ENCODE results near the gene LPCAT1.
"Not testable (repeated sequence)": the region's sequence is repeated elsewhere in the genome, so short reads cannot be mapped to it uniquely, and the experiment has no call there.

The LPCAT1 gene

DNA sequence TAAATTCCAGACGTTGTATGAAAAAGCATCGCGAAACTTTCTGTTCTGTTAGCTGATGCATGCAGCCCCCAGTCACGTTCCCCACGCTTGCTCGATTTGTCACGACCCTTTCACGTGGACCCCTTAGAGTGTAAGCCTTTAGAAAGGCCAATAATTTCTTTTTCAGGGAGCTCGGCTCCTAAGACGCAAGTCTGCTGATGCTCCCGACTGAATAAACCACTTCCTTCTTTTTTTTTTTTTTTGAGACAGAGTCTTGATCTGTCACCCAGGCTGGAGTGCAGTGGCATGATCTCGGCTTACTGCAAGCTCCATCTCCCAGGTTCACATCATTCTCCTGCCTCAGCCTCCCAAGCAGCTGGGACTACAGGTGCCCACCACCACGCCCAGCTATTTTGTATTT is 36.7 kb upstream of the LPCAT1 start:
- DNase-seq; H3K27me3 Mint-ChIP-seq; H3K4me1 Mint-ChIP-seq; H3K36me3 Mint-ChIP-seq (ENCODE audit: low read depth); H3K9me3 Mint-ChIP-seq; H3K27ac Mint-ChIP-seq; ATAC-seq; H3K4me3 Mint-ChIP-seq: not testable (repeated sequence)

DNA sequence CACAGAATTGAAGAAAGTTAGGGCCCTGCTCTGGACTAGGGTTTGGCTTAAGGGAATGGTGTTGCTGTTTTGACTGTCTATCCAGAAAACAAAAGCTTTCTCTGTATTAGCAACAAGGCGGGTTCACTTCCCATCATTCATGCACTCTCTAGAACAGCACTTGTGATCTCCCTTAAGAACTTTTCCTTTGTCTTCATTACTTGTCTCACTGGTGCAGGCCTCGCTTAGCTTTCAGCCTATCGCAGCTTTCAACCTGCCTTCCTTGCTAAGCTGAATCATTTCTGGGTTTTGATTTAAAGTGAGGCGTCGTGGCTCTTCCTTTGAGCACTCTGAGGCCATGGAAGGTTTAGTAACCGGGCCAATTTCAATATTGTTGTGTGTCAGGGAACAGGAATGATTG is 35.2 kb upstream of the LPCAT1 start:
- Mint-ChIP-seq H3K4me1 (no peaks in the 10 kb centered on the region), H3K4me3 (no peak overlapping the region), H3K27ac (no peak overlapping the region), H3K36me3 (ENCODE audit: low read depth) (no peaks in the 10 kb centered on the region), H3K27me3 (peaks cover 3% of the 10 kb centered on the region), H3K9me3 (no peaks in the 10 kb centered on the region)
- no peak for ATAC-seq
- DNase-seq, result no peak

GRCh38 chr5:1557114-1557873 is 33.5 kb upstream of the LPCAT1 start:
- ATAC-seq (no peak), DNase-seq (no peak)
- H3K4me1 Mint-ChIP-seq, result no peaks in the 10 kb centered on the region
- H3K36me3 Mint-ChIP-seq (ENCODE audit: low read depth), result no peaks in the 10 kb centered on the region
- no peak overlapping the region for H3K27ac Mint-ChIP-seq
- peaks cover 3% of the 10 kb centered on the region for H3K27me3 Mint-ChIP-seq
- H3K9me3 Mint-ChIP-seq, result no peaks in the 10 kb centered on the region
- H3K4me3 Mint-ChIP-seq, result no peak overlapping the region

DNA sequence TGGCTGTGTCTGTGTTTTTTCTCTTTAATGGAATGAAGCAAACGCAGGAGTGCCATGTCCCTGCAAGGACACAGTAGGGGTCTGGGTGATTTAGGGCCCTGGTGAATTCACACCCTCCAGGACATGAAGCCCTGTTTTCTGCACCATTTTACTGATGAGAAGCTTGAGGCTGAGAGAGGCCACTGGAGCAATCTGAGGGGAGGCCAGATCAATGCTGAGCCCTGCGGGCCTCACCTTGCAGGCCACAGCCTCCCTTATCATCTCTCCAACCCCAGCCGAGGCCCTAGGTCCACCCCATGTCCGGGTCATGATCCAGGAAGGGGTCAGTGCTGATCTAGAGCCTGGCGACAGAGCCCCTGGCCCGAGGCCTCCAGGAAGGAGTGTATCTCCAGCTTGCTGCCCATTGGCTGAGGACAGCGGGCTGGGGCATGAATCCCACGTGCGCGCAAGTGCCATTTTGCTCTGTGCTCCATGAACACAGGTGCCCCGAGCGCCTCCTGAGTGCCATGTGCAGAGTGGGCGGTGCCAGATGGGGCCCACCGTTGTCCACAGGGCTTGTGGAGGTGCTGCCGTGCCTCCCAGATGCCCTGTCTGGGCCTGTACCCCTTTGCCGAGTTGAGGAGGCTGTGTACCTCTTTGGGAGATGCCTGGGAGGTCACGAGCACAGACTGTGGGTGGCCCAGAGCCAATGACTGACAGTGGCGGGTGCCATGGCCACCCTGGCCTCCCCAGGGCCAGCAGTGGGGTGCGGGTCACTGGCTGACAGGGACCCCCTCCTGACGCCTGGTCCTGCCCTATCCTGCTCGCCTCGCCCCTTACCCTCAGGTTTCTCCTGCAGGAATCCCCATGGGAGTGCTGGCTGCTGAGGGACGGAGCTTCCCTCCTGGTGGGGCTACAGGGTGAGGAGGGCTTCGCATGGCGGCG is 32.3 kb upstream of the LPCAT1 start:
- peaks cover 3% of the 10 kb centered on the region for H3K27me3 Mint-ChIP-seq
- DNase-seq (no peak), ATAC-seq (no peak)
- no peaks in the 10 kb centered on the region for H3K36me3 Mint-ChIP-seq (ENCODE audit: low read depth)
- H3K4me1 Mint-ChIP-seq, result no peaks in the 10 kb centered on the region
- no peak overlapping the region for H3K4me3 Mint-ChIP-seq
- no peak overlapping the region for H3K27ac Mint-ChIP-seq
- no peaks in the 10 kb centered on the region for H3K9me3 Mint-ChIP-seq

GRCh38 chr5:1555011-1555807 is 31.4 kb upstream of the LPCAT1 start:
- no peak for ATAC-seq
- no peaks in the 10 kb centered on the region for H3K36me3 Mint-ChIP-seq (ENCODE audit: low read depth)
- DNase-seq, result no peak
- no peak overlapping the region for H3K27ac Mint-ChIP-seq
- peaks cover 3% of the 10 kb centered on the region for H3K27me3 Mint-ChIP-seq
- H3K4me1 Mint-ChIP-seq, result no peaks in the 10 kb centered on the region
- no peaks in the 10 kb centered on the region for H3K9me3 Mint-ChIP-seq
- H3K4me3 Mint-ChIP-seq, result no peak overlapping the region

GRCh38 chr5:1554410-1554967 is 30.7 kb upstream of the LPCAT1 start:
- H3K27me3 Mint-ChIP-seq, result peaks cover 2% of the 10 kb centered on the region
- H3K4me3 Mint-ChIP-seq, result no peak overlapping the region
- ATAC-seq (no peak), DNase-seq (no peak)
- H3K4me1 Mint-ChIP-seq, result no peaks in the 10 kb centered on the region
- no peaks in the 10 kb centered on the region for H3K9me3 Mint-ChIP-seq
- H3K27ac Mint-ChIP-seq, result no peak overlapping the region
- no peaks in the 10 kb centered on the region for H3K36me3 Mint-ChIP-seq (ENCODE audit: low read depth)

DNA sequence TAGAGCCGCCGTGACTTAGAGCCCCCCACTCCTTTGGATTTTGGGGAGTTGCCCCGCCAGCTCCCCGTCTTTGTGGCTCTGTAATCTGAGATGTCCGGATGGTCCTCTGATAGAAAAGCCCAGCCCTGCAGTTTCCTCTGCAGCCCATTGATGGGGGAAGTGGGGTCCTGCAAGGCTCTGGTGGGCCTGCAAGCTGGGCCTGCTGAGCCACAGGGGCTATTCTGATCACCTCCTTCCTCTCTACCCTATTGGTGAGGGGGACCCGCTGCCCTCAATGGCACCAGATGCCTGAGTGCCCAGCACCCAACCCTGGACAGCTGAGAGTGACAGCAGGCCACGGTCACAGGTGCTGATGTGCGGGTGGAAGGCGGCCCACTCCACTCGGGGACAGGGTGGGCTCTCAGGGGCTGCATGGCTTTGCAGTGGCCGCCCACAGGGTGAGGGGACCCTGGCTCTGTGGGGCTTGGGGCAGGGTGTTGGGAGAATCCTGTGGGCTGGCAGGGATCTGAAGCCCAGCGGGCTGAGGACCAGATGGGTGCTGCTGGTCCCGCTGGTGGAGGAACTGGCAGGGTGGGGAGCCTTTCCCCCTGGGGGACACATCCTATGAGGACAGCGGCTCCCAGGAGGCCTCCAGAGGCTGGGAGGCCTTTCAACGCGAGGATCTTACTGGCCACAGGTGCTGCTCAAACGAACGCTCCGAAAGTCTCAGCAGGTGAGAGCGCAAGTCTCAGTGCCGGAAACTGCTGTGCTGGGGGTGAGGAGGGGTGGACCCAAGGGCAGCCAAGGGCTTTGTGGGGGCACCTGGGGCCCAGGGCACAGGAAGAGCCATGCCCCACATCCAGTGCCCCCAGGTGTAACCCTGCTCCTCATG is 30.0 kb upstream of the LPCAT1 start:
- peaks cover 2% of the 10 kb centered on the region for H3K27me3 Mint-ChIP-seq
- H3K27ac Mint-ChIP-seq, result no peak overlapping the region
- no peak for ATAC-seq
- DNase-seq, result no peak
- H3K4me1 Mint-ChIP-seq, result no peaks in the 10 kb centered on the region
- no peak overlapping the region for H3K4me3 Mint-ChIP-seq
- no peaks in the 10 kb centered on the region for H3K9me3 Mint-ChIP-seq
- H3K36me3 Mint-ChIP-seq (ENCODE audit: low read depth), result no peaks in the 10 kb centered on the region

- DNase-seq (no peak), ATAC-seq (no peak)
- Mint-ChIP-seq H3K9me3 (no peaks in the 10 kb centered on the region), H3K4me3 (no peak overlapping the region), H3K27me3 (peaks cover 5% of the 10 kb centered on the region), H3K27ac (no peak overlapping the region), H3K36me3 (ENCODE audit: low read depth) (no peaks in the 10 kb centered on the region), H3K4me1 (no peaks in the 10 kb centered on the region)
Measured at GRCh38 chr5:1552521-1553255, 28.9 kb upstream of the LPCAT1 start.

- Mint-ChIP-seq H3K27ac (no peak overlapping the region), H3K27me3 (peaks cover 5% of the 10 kb centered on the region), H3K4me1 (no peaks in the 10 kb centered on the region), H3K36me3 (ENCODE audit: low read depth) (no peaks in the 10 kb centered on the region), H3K4me3 (no peak overlapping the region), H3K9me3 (no peaks in the 10 kb centered on the region)
- DNase-seq (no peak), ATAC-seq (no peak)
Measured at GRCh38 chr5:1551426-1552301, 27.9 kb upstream of the LPCAT1 start.

DNA sequence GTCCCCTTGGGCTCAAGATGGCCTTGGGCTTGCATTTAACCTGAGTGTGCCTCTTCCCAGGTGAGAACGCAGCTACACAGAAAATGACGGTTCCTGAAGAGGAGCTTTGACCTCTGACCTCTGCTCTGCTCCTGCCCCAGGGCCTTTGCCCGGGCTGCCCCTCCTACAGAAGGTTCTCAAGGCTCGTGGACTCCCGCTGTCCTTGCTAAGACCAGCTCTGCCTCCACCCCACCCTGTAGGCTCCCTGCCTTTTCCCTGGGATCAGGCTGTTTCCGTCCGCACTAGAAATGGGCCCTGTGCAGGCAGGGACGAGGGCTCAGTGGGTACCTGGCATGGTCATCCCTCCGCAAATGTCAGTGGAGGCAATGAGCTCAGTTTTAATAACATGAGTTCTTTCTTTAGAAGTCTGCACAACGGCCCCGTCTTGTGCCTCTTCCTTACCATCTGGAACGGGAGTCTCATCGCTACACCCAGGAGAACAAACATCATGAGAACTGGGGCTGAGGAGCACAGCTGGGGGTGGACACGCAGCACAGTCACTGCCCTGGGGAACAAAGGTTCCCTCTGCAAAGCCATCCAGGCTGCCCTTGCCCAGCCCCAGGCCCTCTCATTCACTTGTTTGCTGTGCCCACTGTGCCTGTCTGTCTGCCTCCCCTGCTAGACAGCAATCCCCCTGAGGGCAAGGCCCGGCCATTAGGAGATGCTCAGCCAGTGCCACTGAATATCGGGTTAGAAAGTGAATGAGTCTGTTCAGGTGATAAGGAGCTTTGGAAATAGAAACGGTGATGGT is 26.7 kb upstream of the LPCAT1 start:
- ATAC-seq (no peak), DNase-seq (no peak)
- H3K27ac Mint-ChIP-seq, result no peak overlapping the region
- peaks cover 5% of the 10 kb centered on the region for H3K27me3 Mint-ChIP-seq
- no peaks in the 10 kb centered on the region for H3K9me3 Mint-ChIP-seq
- H3K4me1 Mint-ChIP-seq, result no peaks in the 10 kb centered on the region
- no peaks in the 10 kb centered on the region for H3K36me3 Mint-ChIP-seq (ENCODE audit: low read depth)
- H3K4me3 Mint-ChIP-seq, result no peak overlapping the region

GRCh38 chr5:1549475-1550030 is 25.8 kb upstream of the LPCAT1 start:
- no peak overlapping the region for H3K27ac Mint-ChIP-seq

More at GRCh38 chr5:1549475-1550030, 25.8 kb upstream of the LPCAT1 start:
- no peak overlapping the region for H3K4me3 Mint-ChIP-seq
- H3K36me3 Mint-ChIP-seq (ENCODE audit: low read depth), result no peaks in the 10 kb centered on the region
- H3K27me3 Mint-ChIP-seq, result peaks cover 5% of the 10 kb centered on the region
- no peaks in the 10 kb centered on the region for H3K4me1 Mint-ChIP-seq
- no peak for DNase-seq
- no peaks in the 10 kb centered on the region for H3K9me3 Mint-ChIP-seq
- ATAC-seq, result no peak
